GM12878 (cell line): ENCODE data around the gene FBXL15.

ENCODE experiments used
- ATF7 ChIP-seq: fragments of 450-650 bp; IDR thresholded peaks from 2 replicates; pipeline ENCODE4 v1.6.1; 2016; ENCODE audit warnings: low read depth, mild to moderate bottlenecking
- CHD2 ChIP-seq: IDR thresholded peaks from 2 replicates; pipeline ENCODE4 v1.6.1; 2011; ENCODE audit warnings: low read depth, low read length, improper control_type of control experiment, borderline replicate concordance
- CTCF ChIP-seq, 3 experiments: IDR thresholded peaks in 2 of 3; conservative IDR thresholded peaks in 1 of 3; 2 replicates each; pipeline ENCODE4 v1.5.1; 2011; ENCODE audit warnings: low read depth in 3 of 3, low read length in 3 of 3, mild to moderate bottlenecking in 3 of 3, control low read depth in 2 of 3, moderate library complexity in 2 of 3, inconsistent platforms in 1 of 3, mixed read lengths in 1 of 3; ENCODE audit not compliant: control insufficient read depth in 2 of 3, insufficient read depth in 1 of 3; ENCODE audit errors: extremely low read depth in 1 of 3
- EP300 ChIP-seq, 2 experiments: fragments of 150-350 bp in 1 of 2; IDR thresholded peaks; 2 replicates each; pipeline ENCODE4 v1.6.1; 2011 to 2012; ENCODE audit warnings: low read depth in 2 of 2, low read length in 2 of 2, borderline replicate concordance in 1 of 2, improper control_type of control experiment in 1 of 2, inconsistent platforms in 1 of 2; ENCODE audit not compliant: control insufficient read depth in 1 of 2
- HDGF ChIP-seq: fragments of 450-650 bp; IDR thresholded peaks from 2 replicates; pipeline ENCODE4 v1.6.1; 2016; ENCODE audit warnings: antibody characterized with exemption
- JUND ChIP-seq: IDR thresholded peaks from 2 replicates; pipeline ENCODE4 v1.6.1; 2012; ENCODE audit warnings: low read depth, mild to moderate bottlenecking, low read length, improper control_type of control experiment, moderate library complexity
- NFIC ChIP-seq: IDR thresholded peaks from 2 replicates; pipeline ENCODE4 v1.6.1; 2012; ENCODE audit warnings: low read depth, mild to moderate bottlenecking, inconsistent platforms, low read length, moderate library complexity
- NR2C2 ChIP-seq: IDR thresholded peaks from 2 replicates; pipeline ENCODE4 v1.6.1; 2011; ENCODE audit warnings: borderline replicate concordance, low read depth; ENCODE audit not compliant: control insufficient read depth, insufficient read length
- POLR2A ChIP-seq: IDR thresholded peaks from 2 replicates; pipeline ENCODE4 v1.6.1; 2011; ENCODE audit warnings: low read depth, mild to moderate bottlenecking, low read length
- POLR2AphosphoS5 ChIP-seq: IDR thresholded peaks from 2 replicates; pipeline ENCODE4 v1.6.1; 2011; ENCODE audit warnings: mild to moderate bottlenecking, low read length, inconsistent platforms
- TAF1 ChIP-seq: IDR thresholded peaks from 2 replicates; pipeline ENCODE4 v1.6.1; 2011; ENCODE audit warnings: mild to moderate bottlenecking, low read depth, low read length, borderline replicate concordance
- USF1 ChIP-seq: IDR thresholded peaks from 2 replicates; pipeline ENCODE4 v1.6.1; 2011; ENCODE audit warnings: borderline replicate concordance, low read depth, mild to moderate bottlenecking, moderate library complexity, mixed read lengths, low read length; ENCODE audit not compliant: insufficient read depth; ENCODE audit errors: extremely low read length

GRCh38 chr10:102420714-102421506 lies at the start of gene FBXL15:
- TF ChIP-seq CTCF (IDR thresholded peaks at IDR 0.05 in 2 of 3, conservative IDR thresholded peaks at IDR 0.05 in 1 of 3; ENCODE audit: control insufficient read depth in 2 of 3, extremely low read depth in 1 of 3, insufficient read depth in 1 of 3, low read depth in 3 of 3, low read length in 3 of 3) = no peak
- TF ChIP-seq EP300 (IDR thresholded peaks at IDR 0.05; ENCODE audit: borderline replicate concordance in 1 of 2, control insufficient read depth in 1 of 2, low read depth in 2 of 2, low read length in 2 of 2) = no peak
- TF ChIP-seq CHD2 = peak; percentile 26; the same call in 1 of the 2 replicates
- TF ChIP-seq NFIC = no peak
- peak; percentile 57; the same call in 1 of the 2 replicates for TF ChIP-seq TAF1
- peak; percentile 79 for TF ChIP-seq POLR2A
- TF ChIP-seq NR2C2 = peak; percentile 92
- peak; percentile 19 for TF ChIP-seq USF1
- TF ChIP-seq ATF7 = peak; percentile 55; the same call in 1 of the 2 replicates
- no peak for TF ChIP-seq JUND
- TF ChIP-seq HDGF = peak; percentile 87
- TF ChIP-seq POLR2AphosphoS5 = peak; percentile 59; the same call in 1 of the 2 replicates
